ENCODE results near the gene METTL25B. TPM values are rescaled to one million over a fixed set of nuclear protein-coding genes. Genes with fewer than 3 reads are reported as not detected.

Gene METTL25B
- total and polyA plus RNA-seq, 5 donors from 2014 or later: 4.3 to 19.0 (median 7.5) TPM

GRCh38 chr1:156740237-156740740, 12.0 kb downstream of the METTL25B start:
- ATAC-seq (ENCODE audit: low read depth in 2 of 2) (no peak), DNase-seq (peak in 1 of 3 donors; percentile 39)
- Mint-ChIP-seq H3K36me3 (peaks cover 30% of the 10 kb centered on the region), H3K27ac (peak overlapping the region; percentile 92 to 98 (median 93)), H3K4me1 (peaks cover 3 to 44% (median 25%) of the 10 kb centered on the region in 4 donors), H3K27me3 (no peaks in the 10 kb centered on the region), H3K4me3 (peak overlapping the region; percentile 90 to 97 (median 94)), H3K9me3 (peaks cover 0 to 2% (median 0%) of the 10 kb centered on the region in 7 donors)
- Histone ChIP-seq H3K4me3 (ENCODE audit: low read depth, low read length) (peak overlapping the region; percentile 80), H3K27ac (ENCODE audit: insufficient read depth, low read length, poor library complexity, severe bottlenecking) (peak overlapping the region; percentile 91), H3K36me3 (ENCODE audit: control insufficient read depth, insufficient read depth, low read length) (peaks cover 25% of the 10 kb centered on the region), H3K27me3 (ENCODE audit: control insufficient read depth, insufficient read depth, low read length) (no peaks in the 10 kb centered on the region), H3K4me1 (ENCODE audit: control insufficient read depth, insufficient read depth, low read length, poor library complexity, severe bottlenecking) (peaks cover 17% of the 10 kb centered on the region), H3K9me3 (ENCODE audit: control insufficient read depth in 2 of 2, low read length in 2 of 2) (no peaks in the 10 kb centered on the region)

- Mint-ChIP-seq H3K4me3 (peak within 1 kb of the TSS; percentile 90 to 97 (median 94)), H3K9me3 (peaks cover 0 to 2% (median 0%) of the 10 kb centered on the region in 7 donors), H3K27ac (peak within 1 kb of the TSS; percentile 92 to 99 (median 98)), H3K36me3 (peaks cover 36% of the 10 kb centered on the region), H3K4me1 (peaks cover 3 to 50% (median 31%) of the 10 kb centered on the region in 4 donors), H3K27me3 (no peaks in the 10 kb centered on the region)
- peak; percentile 96 to 99 (median 99) for DNase-seq
- peaks cover 28% of the 10 kb centered on the region for H3K36me3 ChIP-seq (ENCODE audit: control insufficient read depth, insufficient read depth, low read length)
- no peaks in the 10 kb centered on the region for H3K9me3 ChIP-seq (ENCODE audit: control insufficient read depth in 2 of 2, low read length in 2 of 2)
- H3K27me3 ChIP-seq (ENCODE audit: control insufficient read depth, insufficient read depth, low read length): no peaks in the 10 kb centered on the region
- peak within 1 kb of the TSS; percentile 91 for H3K27ac ChIP-seq (ENCODE audit: insufficient read depth, low read length, poor library complexity, severe bottlenecking)
- H3K4me1 ChIP-seq (ENCODE audit: control insufficient read depth, insufficient read depth, low read length, poor library complexity, severe bottlenecking): peaks cover 20% of the 10 kb centered on the region
- H3K4me3 ChIP-seq (ENCODE audit: low read depth, low read length): peak within 1 kb of the TSS; percentile 80
- ATAC-seq (ENCODE audit: low read depth in 2 of 2): peak; percentile 92 to 94
Observed at GRCh38 chr1:156740741-156741480, 12.6 kb downstream of the METTL25B start, which contains the start of gene MRPL24. Gene MRPL24, minus strand, starts transcription at chr1:156741088. Its CDS starts 2,384 bp downstream, at chr1:156738704.

GRCh38 chr1:156741481-156741983, 13.3 kb downstream of the METTL25B start:
- Histone ChIP-seq H3K36me3 (ENCODE audit: control insufficient read depth, insufficient read depth, low read length) (peaks cover 28% of the 10 kb centered on the region), H3K9me3 (ENCODE audit: control insufficient read depth in 2 of 2, low read length in 2 of 2) (no peaks in the 10 kb centered on the region), H3K27me3 (ENCODE audit: control insufficient read depth, insufficient read depth, low read length) (no peaks in the 10 kb centered on the region), H3K4me1 (ENCODE audit: control insufficient read depth, insufficient read depth, low read length, poor library complexity, severe bottlenecking) (peaks cover 26% of the 10 kb centered on the region), H3K4me3 (ENCODE audit: low read depth, low read length) (peak overlapping the region; percentile 60), H3K27ac (ENCODE audit: insufficient read depth, low read length, poor library complexity, severe bottlenecking) (peak overlapping the region; percentile 91)
- peaks cover 0 to 2% (median 0%) of the 10 kb centered on the region in 7 donors for H3K9me3 Mint-ChIP-seq
- peaks cover 38% of the 10 kb centered on the region for H3K36me3 Mint-ChIP-seq
- peaks cover 3 to 55% (median 36%) of the 10 kb centered on the region in 4 donors for H3K4me1 Mint-ChIP-seq
- peak overlapping the region; percentile 90 to 97 (median 94) for H3K4me3 Mint-ChIP-seq
- H3K27ac Mint-ChIP-seq: peak overlapping the region; percentile 92 to 99 (median 98)
- no peaks in the 10 kb centered on the region for H3K27me3 Mint-ChIP-seq
- DNase-seq: no peak
- ATAC-seq (ENCODE audit: low read depth in 2 of 2): no peak

GRCh38 chr1:156742017-156742416, 13.7 kb downstream of the METTL25B start:
- Mint-ChIP-seq H3K27me3 (no peaks in the 10 kb centered on the region), H3K4me1 (peaks cover 3 to 55% (median 37%) of the 10 kb centered on the region in 4 donors), H3K36me3 (peaks cover 38% of the 10 kb centered on the region)

GRCh38 chr1:156742801-156743200, 14.5 kb downstream of the METTL25B start:
- H3K9me3 Mint-ChIP-seq: peaks cover 0 to 2% (median 0%) of the 10 kb centered on the region in 7 donors
- H3K4me3 Mint-ChIP-seq: peak overlapping the region in 2 of 4 donors; percentile 6 to 48
- H3K36me3 ChIP-seq (ENCODE audit: control insufficient read depth, insufficient read depth, low read length): peaks cover 23% of the 10 kb centered on the region
- H3K36me3 Mint-ChIP-seq: peaks cover 34% of the 10 kb centered on the region
- H3K4me1 Mint-ChIP-seq: peaks cover 8 to 61% (median 42%) of the 10 kb centered on the region in 4 donors
- no peak overlapping the region for H3K4me3 ChIP-seq (ENCODE audit: low read depth, low read length)
- DNase-seq: no peak
- no peaks in the 10 kb centered on the region for H3K27me3 ChIP-seq (ENCODE audit: control insufficient read depth, insufficient read depth, low read length)
- H3K4me1 ChIP-seq (ENCODE audit: control insufficient read depth, insufficient read depth, low read length, poor library complexity, severe bottlenecking): peaks cover 38% of the 10 kb centered on the region
- no peak overlapping the region for H3K27ac ChIP-seq (ENCODE audit: insufficient read depth, low read length, poor library complexity, severe bottlenecking)
- no peaks in the 10 kb centered on the region for H3K27me3 Mint-ChIP-seq
- ATAC-seq (ENCODE audit: low read depth in 2 of 2): no peak
- no peaks in the 10 kb centered on the region for H3K9me3 ChIP-seq (ENCODE audit: control insufficient read depth in 2 of 2, low read length in 2 of 2)
- peak overlapping the region in 1 of 3 donors; percentile 20 for H3K27ac Mint-ChIP-seq

More at GRCh38 chr1:156742017-156742416, 13.7 kb downstream of the METTL25B start:
- Histone ChIP-seq H3K27ac (ENCODE audit: insufficient read depth, low read length, poor library complexity, severe bottlenecking) (peak overlapping the region; percentile 91), H3K9me3 (ENCODE audit: control insufficient read depth in 2 of 2, low read length in 2 of 2) (no peaks in the 10 kb centered on the region), H3K4me3 (ENCODE audit: low read depth, low read length) (peak overlapping the region; percentile 60), H3K4me1 (ENCODE audit: control insufficient read depth, insufficient read depth, low read length, poor library complexity, severe bottlenecking) (peaks cover 31% of the 10 kb centered on the region), H3K36me3 (ENCODE audit: control insufficient read depth, insufficient read depth, low read length) (peaks cover 23% of the 10 kb centered on the region), H3K27me3 (ENCODE audit: control insufficient read depth, insufficient read depth, low read length) (no peaks in the 10 kb centered on the region)
- DNase-seq: no peak
- ATAC-seq (ENCODE audit: low read depth in 2 of 2): no peak
- H3K4me3 Mint-ChIP-seq: peak overlapping the region; percentile 48 to 97 (median 74)
- H3K9me3 Mint-ChIP-seq: peaks cover 0 to 2% (median 0%) of the 10 kb centered on the region in 7 donors
- H3K27ac Mint-ChIP-seq: peak overlapping the region; percentile 92 to 99 (median 98)

- Mint-ChIP-seq H3K4me1 (peaks cover 12 to 69% (median 49%) of the 10 kb centered on the region in 4 donors), H3K4me3 (peak overlapping the region in 1 of 4 donors; percentile 6), H3K27me3 (no peaks in the 10 kb centered on the region), H3K36me3 (peaks cover 27% of the 10 kb centered on the region), H3K27ac (peak overlapping the region in 1 of 3 donors; percentile 20), H3K9me3 (peaks cover 0 to 2% (median 0%) of the 10 kb centered on the region in 7 donors)
- Histone ChIP-seq H3K9me3 (ENCODE audit: control insufficient read depth in 2 of 2, low read length in 2 of 2) (no peaks in the 10 kb centered on the region), H3K27ac (ENCODE audit: insufficient read depth, low read length, poor library complexity, severe bottlenecking) (no peak overlapping the region), H3K27me3 (ENCODE audit: control insufficient read depth, insufficient read depth, low read length) (no peaks in the 10 kb centered on the region), H3K4me3 (ENCODE audit: low read depth, low read length) (no peak overlapping the region), H3K4me1 (ENCODE audit: control insufficient read depth, insufficient read depth, low read length, poor library complexity, severe bottlenecking) (peaks cover 46% of the 10 kb centered on the region), H3K36me3 (ENCODE audit: control insufficient read depth, insufficient read depth, low read length) (peaks cover 23% of the 10 kb centered on the region)
- DNase-seq (no peak), ATAC-seq (ENCODE audit: low read depth in 2 of 2) (no peak)
Observed at GRCh38 chr1:156743367-156744302, 15.4 kb downstream of the METTL25B start.

- Histone ChIP-seq H3K9me3 (ENCODE audit: control insufficient read depth in 2 of 2, low read length in 2 of 2) (no peaks in the 10 kb centered on the region), H3K27me3 (ENCODE audit: control insufficient read depth, insufficient read depth, low read length) (no peaks in the 10 kb centered on the region), H3K4me1 (ENCODE audit: control insufficient read depth, insufficient read depth, low read length, poor library complexity, severe bottlenecking) (peaks cover 53% of the 10 kb centered on the region), H3K36me3 (ENCODE audit: control insufficient read depth, insufficient read depth, low read length) (peaks cover 23% of the 10 kb centered on the region), H3K27ac (ENCODE audit: insufficient read depth, low read length, poor library complexity, severe bottlenecking) (no peak overlapping the region), H3K4me3 (ENCODE audit: low read depth, low read length) (no peak overlapping the region)
- no peak for ATAC-seq (ENCODE audit: low read depth in 2 of 2)
- no peak overlapping the region for H3K4me3 Mint-ChIP-seq
- H3K9me3 Mint-ChIP-seq: peaks cover 0 to 2% (median 0%) of the 10 kb centered on the region in 7 donors
- H3K4me1 Mint-ChIP-seq: peaks cover 19 to 69% (median 52%) of the 10 kb centered on the region in 4 donors
- DNase-seq: no peak
- no peaks in the 10 kb centered on the region for H3K27me3 Mint-ChIP-seq
- H3K36me3 Mint-ChIP-seq: peaks cover 27% of the 10 kb centered on the region
- H3K27ac Mint-ChIP-seq: peak overlapping the region in 1 of 3 donors; percentile 43
Observed at GRCh38 chr1:156744344-156744743, 16.1 kb downstream of the METTL25B start.
